Measurements from ENCODE around the gene SLC29A3. TPM values are rescaled to one million over a fixed set of nuclear protein-coding genes. Genes with fewer than 3 reads are reported as not detected.

Gene SLC29A3
- 26.8 to 31.4 TPM (median 28.0 TPM) in 5 replicates for total RNA-seq (2022; extraction: Qiagen RNA extraction)

DNA sequence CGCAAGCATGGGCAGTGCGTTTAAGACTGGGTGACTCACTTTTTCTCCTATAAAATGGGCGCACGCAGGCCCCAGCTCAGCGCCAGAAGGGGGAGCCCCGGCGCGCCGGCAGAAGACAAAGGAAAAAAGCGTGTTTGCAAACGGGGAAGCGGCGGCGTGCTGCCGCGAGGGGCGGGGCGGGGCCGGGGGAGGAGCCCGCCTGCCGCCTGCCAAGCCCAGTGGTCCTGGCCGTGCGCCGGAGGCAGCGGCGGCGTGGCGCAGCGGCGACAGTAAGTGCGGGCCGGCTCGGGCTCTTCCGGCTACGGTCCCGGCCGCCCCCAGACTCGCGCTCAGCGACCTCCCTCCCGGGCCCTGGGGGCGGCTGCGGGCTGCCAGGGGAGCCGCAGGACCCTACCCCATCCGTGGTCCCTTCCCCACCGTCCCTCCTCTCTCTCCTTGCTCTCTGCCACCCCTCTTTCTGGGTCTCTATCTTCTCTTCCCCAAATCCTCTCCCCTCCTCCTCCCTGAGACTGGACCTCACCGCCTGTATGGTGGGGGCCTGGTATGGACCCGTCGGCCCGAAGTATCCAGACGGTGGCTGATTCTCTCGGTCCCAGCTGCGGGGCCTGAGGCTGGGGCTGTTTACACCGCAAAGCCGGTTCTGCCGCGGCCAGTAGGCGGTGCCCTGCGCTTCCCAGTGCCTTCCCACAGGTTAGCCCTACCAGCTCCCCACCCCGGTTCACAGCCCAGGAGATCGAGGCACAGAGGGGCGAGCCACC lies at the start of gene SLC29A3:
Gene SLC29A3, plus strand, starts transcription at position 218 of the 758 bp plus-strand sequence. Its CDS starts 51 bp downstream, at position 269.

GRCh38 chr10:71396711-71397295 lies 77.7 kb downstream of the SLC29A3 start, which contains the start of gene CDH23:
TSS of gene CDH23 (plus strand) at chr10:71396920. CDS start at chr10:71439832, 42,912 bp downstream.

Other genes starting within 250 kb of the SLC29A3 start
- gene UNC5B, start 106.7 kb upstream of the SLC29A3 start, total RNA-seq (2022; extraction: Qiagen RNA extraction) = 3.1 to 4.8 TPM (median 3.8 TPM) in 5 replicates
- 1.8 to 3.0 TPM (median 2.7 TPM) in 5 replicates for gene CDH23, start 77.7 kb downstream of the SLC29A3 start, total RNA-seq (2022; extraction: Qiagen RNA extraction)